B cell (primary cell): ENCODE measurements around the gene PSMG3. TPM values are rescaled to one million over a fixed set of nuclear protein-coding genes. Genes with fewer than 3 reads are reported as not detected.

Source experiments
- ATAC-seq: fragments of 200-7000 bp; cut with Tn5 transposase; one replicate; pipeline ENCODE4 v1.10.0; 2021; ENCODE audit warnings: low read depth, mild to moderate bottlenecking, moderate number of reproducible peaks, moderate library complexity
- CTCF ChIA-PET: fragments of 350-600 bp; sonication (Branson Sonifier 250); formaldehyde crosslinking; loops from one replicate; lab custom pipeline; 2021; ENCODE audit warnings: antibody characterized with exemption, inconsistent platforms; lab: Charles Lee
- POLR2A ChIA-PET: fragments of 350-600 bp; sonication (Branson Sonifier 250); formaldehyde crosslinking; loops from one replicate; lab custom pipeline; 2021; ENCODE audit warnings: antibody characterized with exemption; lab: Charles Lee
- DNase-seq: peaks from one replicate; pipeline ENCODE4 v3.0.0; 2013
- H2AFZ ChIP-seq: 2 replicates; pipeline ENCODE4 v1.6.1; 2012; ENCODE audit warnings: mild to moderate bottlenecking, low read depth, low read length; ENCODE audit not compliant: insufficient read depth, poor library complexity, severe bottlenecking
- H3K27ac ChIP-seq, 2 donors: 1 replicate in 1 of 2; 2 replicates in 1 of 2; pipeline ENCODE4 v1.5.1; 2012 to 2013; ENCODE audit warnings: low read length in 2 of 2, mild to moderate bottlenecking in 2 of 2, moderate library complexity in 1 of 2
- H3K27me3 ChIP-seq, 4 experiments: fragments of 200-600 bp in 1 of 4; sonication (generic) in 1 of 4; replicated peaks in 1 of 4; 1 replicate in 2 of 4; 2 replicates in 2 of 4; pipeline versions ENCODE4 v1.6.1 to v1.7.0; 2013 to 2016; ENCODE audit warnings: low read length in 3 of 4, mild to moderate bottlenecking in 2 of 4, mixed read lengths in 1 of 4, moderate library complexity in 1 of 4; ENCODE audit not compliant: insufficient read depth in 4 of 4, control insufficient read depth in 3 of 4; ENCODE audit errors: control extremely low read depth in 1 of 4
- H3K36me3 ChIP-seq, 2 experiments: replicated peaks in 1 of 2; 1 replicate in 1 of 2; 2 replicates in 1 of 2; pipeline versions ENCODE4 v1.6.1 to v1.7.1; 2013; ENCODE audit warnings: low read length in 1 of 2; ENCODE audit not compliant: insufficient read depth in 2 of 2, control insufficient read depth in 1 of 2; ENCODE audit errors: control extremely low read depth in 1 of 2, extremely low read depth in 1 of 2
- H3K4me1 ChIP-seq, 2 donors: fragments of 200-600 bp in 1 of 2; sonication (generic) in 1 of 2; 1 replicate in 1 of 2; 2 replicates in 1 of 2; pipeline versions ENCODE4 v1.5.1 to v1.6.1; 2013 to 2017; ENCODE audit warnings: low read length in 2 of 2; ENCODE audit not compliant: control insufficient read depth in 2 of 2, insufficient read depth in 2 of 2
- H3K4me2 ChIP-seq: replicated peaks from 2 replicates; pipeline ENCODE3; 2012; ENCODE audit warnings: mild to moderate bottlenecking, low read depth, low read length; ENCODE audit not compliant: poor library complexity, severe bottlenecking
- H3K4me3 ChIP-seq, 5 experiments: fragments of 200-600 bp in 1 of 5; sonication (generic) in 1 of 5; 1 replicate in 3 of 5; 2 replicates in 2 of 5; pipeline versions ENCODE4 v1.5.1 to v1.7.0; 2011 to 2016; ENCODE audit warnings: low read length in 4 of 5, mild to moderate bottlenecking in 4 of 5, low read depth in 2 of 5, control low read depth in 1 of 5, moderate library complexity in 1 of 5; ENCODE audit not compliant: insufficient read depth in 1 of 5; ENCODE audit errors: control extremely low read depth in 1 of 5, extremely low read depth in 1 of 5
- H3K79me2 ChIP-seq: fragments of 200-600 bp; sonication (generic); one replicate; pipeline ENCODE4 v1.6.0; 2016; ENCODE audit warnings: low read length; ENCODE audit not compliant: control insufficient read depth, insufficient read depth
- H3K9ac ChIP-seq: fragments of 200-600 bp; sonication (generic); 2 replicates; pipeline ENCODE4 v1.6.1; 2017; ENCODE audit warnings: mild to moderate bottlenecking, low read length, moderate library complexity
- H3K9me3 ChIP-seq, 3 donors: one replicate each; pipeline versions ENCODE4 v1.6.1 to v1.7.1; 2013; ENCODE audit warnings: low read length in 2 of 3; ENCODE audit not compliant: control insufficient read depth in 2 of 3, insufficient read depth in 1 of 3; ENCODE audit errors: control extremely low read depth in 1 of 3
- H4K20me1 ChIP-seq: 2 replicates; pipeline ENCODE4 v1.6.0; 2012; ENCODE audit warnings: mild to moderate bottlenecking, low read length; ENCODE audit not compliant: insufficient read depth, control insufficient read depth, poor library complexity, severe bottlenecking
- H3K27ac Mint-ChIP-seq: one replicate; pipeline ENCODE4 v1.8.0; 2021; ENCODE audit warnings: mixed read lengths
- H3K27me3 Mint-ChIP-seq: one replicate; pipeline ENCODE4 v1.8.0; 2021; ENCODE audit warnings: mixed read lengths
- H3K4me1 Mint-ChIP-seq: one replicate; pipeline ENCODE4 v1.8.0; 2021; ENCODE audit warnings: mixed read lengths
- H3K4me3 Mint-ChIP-seq: one replicate; pipeline ENCODE4 v1.8.0; 2021; ENCODE audit warnings: mixed read lengths
- H3K9me3 Mint-ChIP-seq: one replicate; pipeline ENCODE4 v1.8.0; 2022; ENCODE audit warnings: mixed read lengths; ENCODE audit not compliant: insufficient read depth
- EZH2 ChIP-seq: IDR thresholded peaks from 2 replicates; pipeline ENCODE4 v1.6.1; 2012; ENCODE audit warnings: borderline replicate concordance, low read depth, mild to moderate bottlenecking, moderate library complexity, low read length; ENCODE audit not compliant: insufficient read depth, poor library complexity, severe bottlenecking
- WGBS: methylation state at CpG from one replicate; pipeline ENCODE4 v1.1.5; 2013; ENCODE audit warnings: missing lambda C conversion rate; ENCODE audit not compliant: insufficient coverage; 5-methylcytosine and 5-hydroxymethylcytosine counted together
- intact Hi-C: fragments of 100-400 bp; cut with micrococcal nuclease; formaldehyde crosslinking; loops from one replicate; pipeline ENCODE4 v1.10.0; 2022
- polyA plus RNA-seq: library from polyadenylated mRNA; depleted of rRNA; stranded (reverse); fragments of >200 nt; gene quantifications from 2 replicates; pipeline ENCODE4 v1.2.3, GENCODE V29; 2012
- total RNA-seq, 2 donors: library from RNA; stranded (reverse); fragments of 120-200 nt in 1 of 2; gene quantifications; 1 replicate in 1 of 2; 2 replicates in 1 of 2; pipeline versions ENCODE4 v1.2.3 to v1.2.4, GENCODE V29; 2013 to 2022
- TF ChIP-seq, protein P1 (sequence below): fragments of 200-600 bp; IDR thresholded peaks from one replicate; pipeline ENCODE4 v1.8.0; 2022; ENCODE audit warnings: antibody characterized with exemption, mild to moderate bottlenecking

PSMG3 gene
- total and polyA plus RNA-seq, 2 donors (not counting 1 experiment from before 2014, with no cell fraction given): 27.4 to 75.7 TPM

GRCh38 chr7:1564603-1565022, 5.2 kb downstream of the PSMG3 start:
- H3K4me1 Mint-ChIP-seq: peaks cover 5% of the 10 kb centered on the region
- Histone ChIP-seq H2AFZ (no peak overlapping the region), H3K4me1 (peaks cover 4 to 10% of the 10 kb centered on the region in 2 donors), H3K9me3 (no peaks in the 10 kb centered on the region), H3K36me3 (peaks cover 0 to 6% of the 10 kb centered on the region in 2 experiments), H3K4me3 (no peak overlapping the region), H3K27ac (no peak overlapping the region), H3K27me3 (no peaks in the 10 kb centered on the region), H3K4me2 (no peak overlapping the region), H3K9ac (no peak overlapping the region), H4K20me1 (no peaks in the 10 kb centered on the region), H3K79me2 (no peaks in the 10 kb centered on the region)
- no peak overlapping the region for H3K27ac Mint-ChIP-seq
- intact Hi-C loops: no loop called here
- DNase-seq: no peak
- WGBS: 65% methylated on average over 22 of the region's 23 CpGs
- no peaks in the 10 kb centered on the region for H3K9me3 Mint-ChIP-seq
- H3K4me3 Mint-ChIP-seq: no peak overlapping the region
- CTCF ChIA-PET: no interaction called here
- peaks cover 4% of the 10 kb centered on the region for H3K27me3 Mint-ChIP-seq
- POLR2A ChIA-PET: no interaction called here
- TF ChIP-seq, protein P1, sequence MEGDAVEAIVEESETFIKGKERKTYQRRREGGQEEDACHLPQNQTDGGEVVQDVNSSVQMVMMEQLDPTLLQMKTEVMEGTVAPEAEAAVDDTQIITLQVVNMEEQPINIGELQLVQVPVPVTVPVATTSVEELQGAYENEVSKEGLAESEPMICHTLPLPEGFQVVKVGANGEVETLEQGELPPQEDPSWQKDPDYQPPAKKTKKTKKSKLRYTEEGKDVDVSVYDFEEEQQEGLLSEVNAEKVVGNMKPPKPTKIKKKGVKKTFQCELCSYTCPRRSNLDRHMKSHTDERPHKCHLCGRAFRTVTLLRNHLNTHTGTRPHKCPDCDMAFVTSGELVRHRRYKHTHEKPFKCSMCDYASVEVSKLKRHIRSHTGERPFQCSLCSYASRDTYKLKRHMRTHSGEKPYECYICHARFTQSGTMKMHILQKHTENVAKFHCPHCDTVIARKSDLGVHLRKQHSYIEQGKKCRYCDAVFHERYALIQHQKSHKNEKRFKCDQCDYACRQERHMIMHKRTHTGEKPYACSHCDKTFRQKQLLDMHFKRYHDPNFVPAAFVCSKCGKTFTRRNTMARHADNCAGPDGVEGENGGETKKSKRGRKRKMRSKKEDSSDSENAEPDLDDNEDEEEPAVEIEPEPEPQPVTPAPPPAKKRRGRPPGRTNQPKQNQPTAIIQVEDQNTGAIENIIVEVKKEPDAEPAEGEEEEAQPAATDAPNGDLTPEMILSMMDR: no peak
- no peak for TF ChIP-seq EZH2
- ATAC-seq: no peak

DNA sequence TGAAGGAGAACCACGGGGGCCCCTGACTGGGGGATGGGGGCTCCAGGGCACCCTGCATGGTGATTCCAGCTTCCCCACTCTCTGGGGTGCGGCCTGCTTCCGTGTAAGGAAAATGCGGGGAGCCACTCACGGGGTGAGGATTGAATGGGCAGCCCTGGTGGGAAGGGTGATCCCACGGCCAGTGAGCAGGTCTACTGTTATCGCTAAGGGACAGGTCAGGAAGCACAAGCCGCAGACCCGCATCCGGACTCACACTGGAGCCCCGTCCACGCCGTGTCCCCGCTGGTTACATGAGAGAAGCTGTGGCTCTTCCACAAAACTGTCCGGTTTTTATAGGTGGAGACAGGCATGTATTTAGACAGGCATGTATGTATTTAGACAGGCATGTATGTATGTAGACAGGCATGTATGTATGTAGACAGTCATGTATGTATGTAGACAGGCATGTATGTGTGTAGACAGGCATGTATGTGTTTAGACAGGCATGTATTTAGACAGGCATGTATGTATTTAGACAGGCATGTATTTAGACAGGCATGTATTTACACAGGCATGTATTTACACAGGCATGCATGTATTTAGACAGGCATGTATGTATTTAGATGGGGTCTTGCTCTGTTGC, 5.7 kb downstream of the PSMG3 start:
- Histone ChIP-seq H3K36me3 (peaks cover 0 to 6% of the 10 kb centered on the region in 2 experiments), H3K4me3 (no peak overlapping the region), H3K9ac (no peak overlapping the region), H3K79me2 (no peaks in the 10 kb centered on the region), H3K4me2 (no peak overlapping the region), H3K4me1 (peaks cover 3 to 5% of the 10 kb centered on the region in 2 donors), H4K20me1 (no peaks in the 10 kb centered on the region), H3K27ac (no peak overlapping the region), H3K27me3 (no peaks in the 10 kb centered on the region), H2AFZ (no peak overlapping the region), H3K9me3 (no peaks in the 10 kb centered on the region)
- CTCF ChIA-PET: no interaction called here
- no peaks in the 10 kb centered on the region for H3K9me3 Mint-ChIP-seq
- intact Hi-C loops: no loop called here
- POLR2A ChIA-PET: no interaction called here
- H3K27me3 Mint-ChIP-seq: peaks cover 4% of the 10 kb centered on the region
- WGBS: 66% methylated on average over 15 of the region's 15 CpGs
- H3K27ac Mint-ChIP-seq: no peak overlapping the region
- TF ChIP-seq EZH2: no peak
- TF ChIP-seq, protein P1: no peak
- no peak for ATAC-seq
- H3K4me3 Mint-ChIP-seq: no peak overlapping the region
- H3K4me1 Mint-ChIP-seq: peaks cover 3% of the 10 kb centered on the region
- DNase-seq: no peak
